Endodermal cell (in vitro differentiated cells): ENCODE data around the gene GPR150. TPM values are rescaled to one million over a fixed set of nuclear protein-coding genes. Genes with fewer than 3 reads are reported as not detected.
A peak's percentile ranks its signal among the peaks of the same experiment; 100 is the strongest.

Experiments used
- DNase-seq: peaks from one replicate; pipeline ENCODE4 v3.0.0-alpha.2; 2017
- H3K27ac ChIP-seq: 2 replicates; pipeline ENCODE4 v1.5.1; 2013; ENCODE audit warnings: mild to moderate bottlenecking, low read depth, low read length, moderate library complexity
- H3K27me3 ChIP-seq: 2 replicates; pipeline ENCODE4 v1.6.1; 2013; ENCODE audit warnings: mild to moderate bottlenecking, low read length, moderate library complexity; ENCODE audit not compliant: insufficient read depth, control insufficient read depth, poor library complexity, severe bottlenecking
- H3K36me3 ChIP-seq: 2 replicates; pipeline ENCODE4 v1.7.0; 2013; ENCODE audit warnings: mild to moderate bottlenecking, low read length, moderate library complexity; ENCODE audit not compliant: control insufficient read depth, insufficient read depth
- H3K4me1 ChIP-seq: one replicate; pipeline ENCODE4 v1.7.0; 2013; ENCODE audit warnings: low read length; ENCODE audit not compliant: control insufficient read depth, insufficient read depth
- H3K4me3 ChIP-seq: 2 replicates; pipeline ENCODE4 v1.5.1; 2013; ENCODE audit warnings: mild to moderate bottlenecking, low read length, moderate library complexity
- H3K9ac ChIP-seq: 2 replicates; pipeline ENCODE4 v1.6.1; 2013; ENCODE audit warnings: mild to moderate bottlenecking, low read length, moderate library complexity; ENCODE audit not compliant: poor library complexity, severe bottlenecking; ENCODE audit errors: extremely low read depth
- H3K9me3 ChIP-seq: 2 replicates; pipeline ENCODE4 v1.6.1; 2013; ENCODE audit warnings: mild to moderate bottlenecking, low read length, moderate library complexity; ENCODE audit not compliant: control insufficient read depth
- H3K27ac Mint-ChIP-seq: 2 replicates; pipeline ENCODE4 v1.8.0; 2020; ENCODE audit warnings: mixed read lengths
- H3K27me3 Mint-ChIP-seq: 2 replicates; pipeline ENCODE4 v1.8.0; 2021; ENCODE audit warnings: mild to moderate bottlenecking, mixed read lengths; ENCODE audit not compliant: insufficient read depth
- H3K36me3 Mint-ChIP-seq: 2 replicates; pipeline ENCODE4 v1.8.0; 2020; ENCODE audit warnings: low read depth, mixed read lengths
- H3K4me1 Mint-ChIP-seq: 2 replicates; pipeline ENCODE4 v1.8.0; 2020; ENCODE audit warnings: mixed read lengths
- H3K4me3 Mint-ChIP-seq: 2 replicates; pipeline ENCODE4 v1.8.0; 2020; ENCODE audit warnings: mild to moderate bottlenecking, moderate library complexity, mixed read lengths
- H3K9me3 Mint-ChIP-seq: 2 replicates; pipeline ENCODE4 v1.8.0; 2020; ENCODE audit warnings: mild to moderate bottlenecking, mixed read lengths
- WGBS, 2 experiments: methylation state at CpG; one replicate each; pipeline versions ENCODE4 v1.1.5 to v1.1.7; 2013; ENCODE audit warnings: missing lambda C conversion rate in 2 of 2, mixed read lengths in 1 of 2; ENCODE audit not compliant: insufficient coverage in 1 of 2, insufficient read length in 1 of 2; 5-methylcytosine and 5-hydroxymethylcytosine counted together
- total RNA-seq, 2 donors: library from RNA; stranded (reverse); fragmentation: NEBNext Ultra II Directional in 1 of 2; extraction: Animal tissue kit (Norgen Biotek cat#: 25700) in 1 of 2; gene quantifications; 2 replicates in 1 of 2; 3 replicates in 1 of 2; pipeline ENCODE4 v1.2.1, GENCODE V29; 2021
- TF ChIP-seq, protein P1 (sequence below): fragments of 200-600 bp; sonication (generic); conservative IDR thresholded peaks from 2 replicates; pipeline ENCODE4 v1.5.0; 2021; ENCODE audit warnings: antibody characterized with exemption, mild to moderate bottlenecking

Gene GPR150
- total RNA-seq, 2 donors from 2014 or later: 0.13 to 0.22 TPM

DNA sequence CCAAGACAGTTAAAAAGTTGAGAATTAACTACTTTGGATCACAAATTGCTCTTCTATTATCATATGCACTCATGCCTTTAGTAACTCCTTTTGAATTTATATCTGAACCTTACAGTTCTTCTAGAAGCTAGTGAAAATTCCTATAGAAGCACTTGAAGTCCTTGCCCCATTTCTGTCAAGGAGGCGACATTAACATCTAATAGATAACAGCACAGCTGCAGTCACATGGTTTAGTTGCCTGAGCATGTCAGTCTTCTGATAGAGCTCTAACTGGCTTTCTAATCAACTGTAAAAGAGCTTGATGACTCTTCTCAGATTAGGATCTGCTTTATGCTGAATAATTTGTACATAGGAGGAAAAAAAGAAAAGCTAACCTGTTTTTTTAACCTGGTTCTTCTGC lies 35.7 kb downstream of the GPR150 start:
- Histone ChIP-seq H3K4me3 (no peak overlapping the region), H3K27ac (no peak overlapping the region), H3K27me3 (no peaks in the 10 kb centered on the region), H3K36me3 (no peaks in the 10 kb centered on the region), H3K4me1 (peaks cover 13% of the 10 kb centered on the region), H3K9me3 (no peaks in the 10 kb centered on the region), H3K9ac (no peak overlapping the region)
- TF ChIP-seq, protein P1, sequence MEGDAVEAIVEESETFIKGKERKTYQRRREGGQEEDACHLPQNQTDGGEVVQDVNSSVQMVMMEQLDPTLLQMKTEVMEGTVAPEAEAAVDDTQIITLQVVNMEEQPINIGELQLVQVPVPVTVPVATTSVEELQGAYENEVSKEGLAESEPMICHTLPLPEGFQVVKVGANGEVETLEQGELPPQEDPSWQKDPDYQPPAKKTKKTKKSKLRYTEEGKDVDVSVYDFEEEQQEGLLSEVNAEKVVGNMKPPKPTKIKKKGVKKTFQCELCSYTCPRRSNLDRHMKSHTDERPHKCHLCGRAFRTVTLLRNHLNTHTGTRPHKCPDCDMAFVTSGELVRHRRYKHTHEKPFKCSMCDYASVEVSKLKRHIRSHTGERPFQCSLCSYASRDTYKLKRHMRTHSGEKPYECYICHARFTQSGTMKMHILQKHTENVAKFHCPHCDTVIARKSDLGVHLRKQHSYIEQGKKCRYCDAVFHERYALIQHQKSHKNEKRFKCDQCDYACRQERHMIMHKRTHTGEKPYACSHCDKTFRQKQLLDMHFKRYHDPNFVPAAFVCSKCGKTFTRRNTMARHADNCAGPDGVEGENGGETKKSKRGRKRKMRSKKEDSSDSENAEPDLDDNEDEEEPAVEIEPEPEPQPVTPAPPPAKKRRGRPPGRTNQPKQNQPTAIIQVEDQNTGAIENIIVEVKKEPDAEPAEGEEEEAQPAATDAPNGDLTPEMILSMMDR: no peak
- no peak overlapping the region for H3K4me3 Mint-ChIP-seq
- H3K4me1 Mint-ChIP-seq: peaks cover 24% of the 10 kb centered on the region
- no peaks in the 10 kb centered on the region for H3K27me3 Mint-ChIP-seq
- H3K36me3 Mint-ChIP-seq: peaks cover 13% of the 10 kb centered on the region
- H3K9me3 Mint-ChIP-seq: no peaks in the 10 kb centered on the region
- no peak overlapping the region for H3K27ac Mint-ChIP-seq
- WGBS, 2 experiments: 80 to 100% methylated on average over 1 of the region's 1 CpG
- DNase-seq: no peak

DNA sequence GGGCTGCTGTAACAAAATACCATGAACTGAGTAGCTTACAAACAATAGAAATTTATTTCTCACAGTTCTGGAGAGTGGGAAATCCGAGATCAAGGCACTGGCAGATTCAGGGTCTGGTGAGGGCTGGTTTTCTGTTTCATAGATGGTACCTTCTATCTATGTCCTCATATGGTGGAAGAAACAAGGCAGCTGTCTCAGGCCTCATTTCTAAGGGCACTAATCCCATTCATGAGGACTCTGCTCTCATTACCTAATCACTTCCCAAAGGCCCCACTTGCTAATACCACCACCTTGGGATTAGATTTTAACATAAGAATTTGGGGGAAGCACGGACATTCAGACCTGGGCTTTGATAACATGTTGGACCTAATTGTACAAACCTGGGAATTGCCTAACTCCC lies 40.2 kb downstream of the GPR150 start:
- Histone ChIP-seq H3K9ac (no peak overlapping the region), H3K27me3 (no peaks in the 10 kb centered on the region), H3K27ac (no peak overlapping the region), H3K36me3 (no peaks in the 10 kb centered on the region), H3K9me3 (no peaks in the 10 kb centered on the region), H3K4me3 (no peak overlapping the region), H3K4me1 (peaks cover 13% of the 10 kb centered on the region)
- Mint-ChIP-seq H3K4me3 (no peak overlapping the region), H3K4me1 (peaks cover 26% of the 10 kb centered on the region), H3K27ac (peak overlapping the region; percentile 84), H3K36me3 (peaks cover 3% of the 10 kb centered on the region), H3K27me3 (no peaks in the 10 kb centered on the region), H3K9me3 (no peaks in the 10 kb centered on the region)
- no peak for DNase-seq
- TF ChIP-seq, protein P1: no peak
- 71% methylated on average over 2 of the region's 2 CpGs; no CpG with 5 or more reads in 1 of the 2 experiments for WGBS, 2 experiments

DNA sequence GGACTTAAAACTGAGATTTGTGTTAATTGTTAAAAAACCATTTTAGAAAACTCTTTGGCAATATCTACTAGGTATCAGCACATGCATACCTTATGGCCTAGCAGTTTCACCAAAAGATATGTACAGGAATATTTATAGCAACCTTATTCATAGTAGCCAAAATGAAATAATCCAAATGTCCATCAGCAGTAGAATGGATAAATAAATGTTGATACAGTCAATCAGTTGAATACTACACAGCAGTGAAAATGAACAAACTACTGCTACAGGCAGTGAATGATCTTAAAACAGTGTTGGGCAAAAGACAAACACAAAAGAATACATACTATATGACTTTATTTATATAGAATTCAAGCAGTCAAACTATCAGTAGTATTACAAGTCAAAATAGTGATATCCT lies 43.1 kb downstream of the GPR150 start:
- Mint-ChIP-seq H3K4me3 (no peak overlapping the region), H3K9me3 (no peaks in the 10 kb centered on the region), H3K4me1 (peaks cover 17% of the 10 kb centered on the region), H3K27ac (no peak overlapping the region), H3K36me3 (no peaks in the 10 kb centered on the region), H3K27me3 (no peaks in the 10 kb centered on the region)
- DNase-seq: no peak
- Histone ChIP-seq H3K4me1 (peaks cover 6% of the 10 kb centered on the region), H3K27me3 (no peaks in the 10 kb centered on the region), H3K9ac (no peak overlapping the region), H3K36me3 (no peaks in the 10 kb centered on the region), H3K9me3 (no peaks in the 10 kb centered on the region), H3K27ac (no peak overlapping the region), H3K4me3 (no peak overlapping the region)
- TF ChIP-seq, protein P1: no peak
